HCT116 (cell line): Measurements from ENCODE around the gene PIP5K1A. TPM values are rescaled to one million over a fixed set of nuclear protein-coding genes. Genes with fewer than 3 reads are reported as not detected.

ENCODE experiments used
- ATAC-seq: fragments of 200-7000 bp; cut with Tn5 transposase; 2 replicates; pipeline ENCODE4 v1.9.1; 2020; ENCODE audit warnings: mild to moderate bottlenecking, moderate library complexity
- BruUV-seq: library from RNA; stranded (reverse); fragments of 400-500 nt; replicated peaks from 2 replicates; lab custom pipeline; 2021; lab: Mats Ljungman, UMichigan
- CTCF ChIA-PET: fragments of 300-600 bp; sonication (Branson Sonifier 250); formaldehyde crosslinking; loops from one replicate; lab custom pipeline; 2021; ENCODE audit warnings: antibody characterized with exemption; lab: Charles Lee
- POLR2A ChIA-PET: fragments of 300-600, 350-600 bp; sonication (Branson Sonifier 250); formaldehyde crosslinking; loops from one replicate; lab custom pipeline; 2021; ENCODE audit warnings: antibody characterized with exemption; lab: Charles Lee
- RAD21 ChIA-PET, 2 experiments: fragments of 300-600 bp; sonication (Branson Sonifier 250); formaldehyde crosslinking; loops; one replicate each; lab custom pipeline; 2023; ENCODE audit warnings: low total read pairs in 2 of 2; ENCODE audit not compliant: uncharacterized antibody in 2 of 2, unreplicated experiment in 2 of 2, low non-redundant PET in 1 of 2; lab: Charles Lee
- DNase-seq: peaks from one replicate; pipeline ENCODE4 v3.0.0-alpha.2; 2010; ENCODE audit warnings: low read depth, low spot score
- H2AFZ ChIP-seq: fragments of 200-600 bp; shearing (Covaris generic), sonication (generic); 2 replicates; pipeline ENCODE4 v1.6.1; 2017; ENCODE audit warnings: low read depth, mixed run types, mixed read lengths, antibody characterized with exemption, low read length; ENCODE audit not compliant: poor library complexity, severe bottlenecking
- H3K27ac ChIP-seq: 2 replicates; pipeline ENCODE4 v1.5.1; 2012; ENCODE audit warnings: low read depth, low read length
- H3K27me3 ChIP-seq: fragments of 200-600 bp; sonication (generic); 2 replicates; pipeline ENCODE4 v1.6.1; 2016; ENCODE audit warnings: mixed run types, low read length, mixed read lengths; ENCODE audit not compliant: insufficient read depth
- H3K36me3 ChIP-seq, 2 experiments: fragments of 200-500 bp in 1 of 2; fragments of 200-600 bp in 1 of 2; sonication (Bioruptor generic) in 1 of 2; sonication (generic) in 1 of 2; 2 replicates each; pipeline versions ENCODE4 v1.5.1 to v1.6.1; 2014 to 2016; ENCODE audit warnings: low read length in 2 of 2, inconsistent platforms in 1 of 2, mixed read lengths in 1 of 2, mixed run types in 1 of 2; ENCODE audit not compliant: insufficient read depth in 2 of 2, control insufficient read depth in 1 of 2
- H3K4me1 ChIP-seq, 2 experiments: fragments of 200-600 bp in 1 of 2; sonication (generic) in 1 of 2; 2 replicates each; pipeline versions ENCODE4 v1.5.1 to v1.6.1; 2012 to 2017; ENCODE audit warnings: low read length in 2 of 2, inconsistent platforms in 1 of 2, mild to moderate bottlenecking in 1 of 2, mixed read lengths in 1 of 2, mixed run types in 1 of 2, moderate library complexity in 1 of 2; ENCODE audit not compliant: insufficient read depth in 2 of 2, control insufficient read depth in 1 of 2
- H3K4me2 ChIP-seq: fragments of 200-600 bp; sonication (generic); 2 replicates; pipeline ENCODE4 v1.6.1; 2017; ENCODE audit warnings: mixed run types, low read length, mixed read lengths
- H3K4me3 ChIP-seq, 2 experiments: fragments of 200-600 bp in 1 of 2; sonication (generic) in 1 of 2; replicated peaks in 1 of 2; 2 replicates each; pipeline ENCODE4 v1.5.1; 2011 to 2016; ENCODE audit warnings: low read length in 2 of 2, control low read depth in 1 of 2, low read depth in 1 of 2, mild to moderate bottlenecking in 1 of 2, mixed read lengths in 1 of 2, mixed run types in 1 of 2
- H3K79me2 ChIP-seq: fragments of 200-600 bp; sonication (generic); 2 replicates; pipeline ENCODE4 v1.6.1; 2017; ENCODE audit warnings: mild to moderate bottlenecking, mixed run types, low read length, moderate library complexity, mixed read lengths; ENCODE audit not compliant: insufficient read depth
- H3K9ac ChIP-seq: fragments of 200-600 bp; sonication (generic); 2 replicates; pipeline ENCODE4 v1.6.1; 2016; ENCODE audit warnings: low read length, mixed read lengths
- H3K9me2 ChIP-seq: fragments of 200-600 bp; sonication (generic), shearing (Covaris generic); 2 replicates; pipeline ENCODE4 v1.6.1; 2017; ENCODE audit warnings: mixed run types, mild to moderate bottlenecking, moderate library complexity; ENCODE audit not compliant: insufficient read depth
- H3K9me3 ChIP-seq, 2 experiments: fragments of 200-500 bp in 1 of 2; fragments of 200-600 bp in 1 of 2; sonication (Bioruptor generic) in 1 of 2; sonication (generic) in 1 of 2; 2 replicates each; pipeline ENCODE4 v1.6.1; 2014 to 2017; ENCODE audit warnings: low read length in 2 of 2, mixed read lengths in 2 of 2, inconsistent platforms in 1 of 2, low read depth in 1 of 2, mild to moderate bottlenecking in 1 of 2, mixed run types in 1 of 2, moderate library complexity in 1 of 2; ENCODE audit not compliant: control insufficient read depth in 1 of 2, insufficient read depth in 1 of 2
- H4K20me1 ChIP-seq: fragments of 200-600 bp; sonication (generic), shearing (Covaris generic); 2 replicates; pipeline ENCODE4 v1.6.1; 2017; ENCODE audit warnings: mixed run types, mild to moderate bottlenecking, moderate library complexity; ENCODE audit not compliant: insufficient read depth
- POLR2A ChIP-seq: IDR thresholded peaks from 2 replicates; pipeline ENCODE4 v1.7.0; 2011; ENCODE audit warnings: borderline replicate concordance; ENCODE audit not compliant: insufficient read depth, insufficient read length; ENCODE audit errors: extremely low read depth
- RAD21 ChIP-seq: IDR thresholded peaks from 2 replicates; pipeline ENCODE4 v1.6.1; 2012; ENCODE audit warnings: low read depth, mild to moderate bottlenecking
- ZNF274 ChIP-seq: fragments of 200-500 bp; sonication (Bioruptor generic); IDR thresholded peaks from 2 replicates; pipeline ENCODE4 v1.6.1; 2014; ENCODE audit warnings: mild to moderate bottlenecking, low read depth, low read length, inconsistent platforms
- intact Hi-C: fragments of 100-400 bp; cut with micrococcal nuclease; formaldehyde crosslinking; loops from 2 replicates; pipeline ENCODE4 v1.10.0; 2022
- total RNA-seq: library from RNA; stranded (reverse); gene quantifications from one replicate; pipeline ENCODE4 v1.2.1, GENCODE V29; 2021; ENCODE audit not compliant: unreplicated experiment
- TF ChIP-seq, protein P1 (sequence below), 3 experiments: fragments of 200-600 bp in 1 of 3; sonication (generic) in 1 of 3; IDR thresholded peaks in 2 of 3; conservative IDR thresholded peaks in 1 of 3; 2 replicates each; pipeline ENCODE4 v1.5.1; 2012 to 2017; ENCODE audit warnings: low read depth in 2 of 3, low read length in 2 of 3, antibody characterized with exemption in 1 of 3, borderline replicate concordance in 1 of 3, control low read depth in 1 of 3, mild to moderate bottlenecking in 1 of 3, mixed read lengths in 1 of 3, mixed run types in 1 of 3, moderate library complexity in 1 of 3; ENCODE audit not compliant: insufficient read depth in 1 of 3

The PIP5K1A gene
- total RNA-seq, 1 experiment from 2014 or later: 75.4 TPM

DNA sequence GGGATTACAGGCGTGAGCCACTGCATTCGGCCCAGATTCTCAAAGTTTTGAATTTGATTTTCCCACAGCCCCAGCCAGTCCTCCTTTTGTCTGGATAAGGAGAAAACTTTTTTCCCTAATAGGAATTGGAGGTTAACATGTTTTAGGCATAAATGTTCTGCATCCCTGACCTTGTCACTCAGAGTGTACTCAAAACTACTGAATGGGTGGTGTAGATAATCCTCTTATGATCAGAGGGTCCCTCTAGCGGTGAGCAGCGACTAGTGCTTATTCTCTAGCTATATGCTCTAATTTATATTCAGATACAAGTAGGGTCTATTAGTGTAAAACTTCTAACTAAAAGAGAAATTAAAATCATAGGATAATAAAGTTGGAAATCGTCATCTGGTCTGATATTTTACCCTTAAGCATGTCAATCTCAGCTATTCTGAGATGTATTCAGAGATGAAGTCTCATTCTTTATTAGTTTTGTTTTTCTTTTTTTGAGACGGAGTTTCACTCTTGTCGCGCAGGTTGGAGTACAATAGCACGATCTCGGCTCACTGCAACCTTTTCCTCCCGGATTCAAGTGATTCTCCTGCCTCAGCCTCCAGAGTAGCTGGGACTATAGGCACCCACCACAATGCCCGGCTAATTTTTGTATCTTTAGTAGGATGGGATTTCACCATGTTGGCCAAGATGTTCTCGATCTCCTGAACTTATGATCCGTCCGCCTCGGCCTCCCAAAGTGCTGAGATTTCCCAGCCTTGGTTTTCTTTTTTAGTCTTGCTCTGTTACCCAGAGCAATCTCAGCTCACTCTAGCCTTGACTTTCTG lies 53.5 kb downstream of the PIP5K1A start:
- POLR2A ChIA-PET: interaction anchor here (0.9 to 1.0 kb wide), 3 partner anchors 30 to 62 kb away, joined by 3 to 4 read pairs (median 4); partner anchors contain the start of gene VPS72
- intact Hi-C loops: loop anchor here (1.0 kb wide), 1 partner anchor 56 kb away; no protein-coding TSS in a partner anchor

More for the DNA sequence above, 53.5 kb downstream of the PIP5K1A start:
- TF ChIP-seq POLR2A (no peak), RAD21 (peak; percentile 77), ZNF274 (no peak)
- TF ChIP-seq, protein P1, sequence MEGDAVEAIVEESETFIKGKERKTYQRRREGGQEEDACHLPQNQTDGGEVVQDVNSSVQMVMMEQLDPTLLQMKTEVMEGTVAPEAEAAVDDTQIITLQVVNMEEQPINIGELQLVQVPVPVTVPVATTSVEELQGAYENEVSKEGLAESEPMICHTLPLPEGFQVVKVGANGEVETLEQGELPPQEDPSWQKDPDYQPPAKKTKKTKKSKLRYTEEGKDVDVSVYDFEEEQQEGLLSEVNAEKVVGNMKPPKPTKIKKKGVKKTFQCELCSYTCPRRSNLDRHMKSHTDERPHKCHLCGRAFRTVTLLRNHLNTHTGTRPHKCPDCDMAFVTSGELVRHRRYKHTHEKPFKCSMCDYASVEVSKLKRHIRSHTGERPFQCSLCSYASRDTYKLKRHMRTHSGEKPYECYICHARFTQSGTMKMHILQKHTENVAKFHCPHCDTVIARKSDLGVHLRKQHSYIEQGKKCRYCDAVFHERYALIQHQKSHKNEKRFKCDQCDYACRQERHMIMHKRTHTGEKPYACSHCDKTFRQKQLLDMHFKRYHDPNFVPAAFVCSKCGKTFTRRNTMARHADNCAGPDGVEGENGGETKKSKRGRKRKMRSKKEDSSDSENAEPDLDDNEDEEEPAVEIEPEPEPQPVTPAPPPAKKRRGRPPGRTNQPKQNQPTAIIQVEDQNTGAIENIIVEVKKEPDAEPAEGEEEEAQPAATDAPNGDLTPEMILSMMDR (IDR thresholded peaks at IDR 0.05 in 2 of 3, conservative IDR thresholded peaks at IDR 0.05 in 1 of 3; ENCODE audit: borderline replicate concordance in 1 of 3, insufficient read depth in 1 of 3, low read depth in 2 of 3, low read length in 2 of 3): peak; percentile 72 to 91 (median 84); a peak in 5 of 6 replicates
- Histone ChIP-seq H3K9me3 (no peaks in the 10 kb centered on the region), H2AFZ (no peak overlapping the region), H3K36me3 (peaks cover 20 to 27% of the 10 kb centered on the region in 2 experiments; a peak in 3 of 4 replicates), H3K27me3 (no peaks in the 10 kb centered on the region), H3K4me3 (no peak overlapping the region), H3K4me1 (peaks cover 7 to 12% of the 10 kb centered on the region in 2 experiments; a peak in 3 of 4 replicates), H3K9me2 (no peaks in the 10 kb centered on the region), H3K4me2 (no peak overlapping the region), H3K79me2 (peaks cover 22% of the 10 kb centered on the region), H3K27ac (no peak overlapping the region), H3K9ac (no peak overlapping the region), H4K20me1 (no peaks in the 10 kb centered on the region)
- BruUV-seq: no TSS peak
- ATAC-seq (peak; percentile 63), DNase-seq (peak; percentile 60)
- CTCF ChIA-PET: interaction anchor here (0.6 to 2.1 kb wide), 14 partner anchors 9 to 584 kb away, joined by 3 to 20 read pairs (median 5); partner anchors contain the start of gene GABPB2
- RAD21 ChIA-PET: interaction anchor here (0.5 to 1.2 kb wide), 4 partner anchors 56 to 152 kb away, joined by 3 to 4 read pairs (median 4); partner anchors contain the start of gene VPS72 (in 1 of the 2)
